ENCODE measurements around the gene CST3. TPM values are rescaled to one million over a fixed set of nuclear protein-coding genes. Genes with fewer than 3 reads are reported as not detected.

Gene CST3
- total and polyA plus RNA-seq, 9 donors: 70.0 to 145 (median 114) TPM

GRCh38 chr20:23629542-23630391 is 8.0 kb downstream of the CST3 start:
- 69% methylated on average over 11 of the region's 12 CpGs for WGBS (ENCODE audit: insufficient coverage)
- Histone ChIP-seq H3K36me3 (ENCODE audit: control insufficient read depth, insufficient read depth, low read length) (peaks cover 20% of the 10 kb centered on the region), H3K4me1 (ENCODE audit: control insufficient read depth, insufficient read depth, low read length) (peaks cover 36% of the 10 kb centered on the region), H3K9me3 (replicated peaks; ENCODE audit: control insufficient read depth, low read depth, low read length) (no peaks in the 10 kb centered on the region), H3K27ac (ENCODE audit: low read length) (no peak overlapping the region), H3K4me3 (ENCODE audit: low read length) (no peak overlapping the region), H3K27me3 (ENCODE audit: control insufficient read depth, insufficient read depth, low read length) (no peaks in the 10 kb centered on the region)
- no peak for DNase-seq

- no peak for DNase-seq
Observed at GRCh38 chr20:23629017-23629541, 8.7 kb downstream of the CST3 start.

GRCh38 chr20:23628402-23629016 is 9.2 kb downstream of the CST3 start:
- WGBS (ENCODE audit: insufficient coverage): 83% methylated on average over 5 of the region's 6 CpGs
- Histone ChIP-seq H3K36me3 (ENCODE audit: control insufficient read depth, insufficient read depth, low read length) (peaks cover 10% of the 10 kb centered on the region), H3K9me3 (replicated peaks; ENCODE audit: control insufficient read depth, low read depth, low read length) (no peaks in the 10 kb centered on the region), H3K27ac (ENCODE audit: low read length) (no peak overlapping the region), H3K27me3 (ENCODE audit: control insufficient read depth, insufficient read depth, low read length) (no peaks in the 10 kb centered on the region), H3K4me1 (ENCODE audit: control insufficient read depth, insufficient read depth, low read length) (peaks cover 25% of the 10 kb centered on the region), H3K4me3 (ENCODE audit: low read length) (no peak overlapping the region)
- no peak for DNase-seq

More at GRCh38 chr20:23629017-23629541, 8.7 kb downstream of the CST3 start:
- Histone ChIP-seq H3K4me3 (ENCODE audit: low read length) (no peak overlapping the region), H3K27ac (ENCODE audit: low read length) (no peak overlapping the region), H3K9me3 (replicated peaks; ENCODE audit: control insufficient read depth, low read depth, low read length) (no peaks in the 10 kb centered on the region), H3K36me3 (ENCODE audit: control insufficient read depth, insufficient read depth, low read length) (peaks cover 14% of the 10 kb centered on the region), H3K27me3 (ENCODE audit: control insufficient read depth, insufficient read depth, low read length) (no peaks in the 10 kb centered on the region), H3K4me1 (ENCODE audit: control insufficient read depth, insufficient read depth, low read length) (peaks cover 31% of the 10 kb centered on the region)
- WGBS (ENCODE audit: insufficient coverage): 73% methylated on average over 6 of the region's 7 CpGs

- H3K36me3 ChIP-seq (ENCODE audit: control insufficient read depth, insufficient read depth, low read length): peaks cover 7% of the 10 kb centered on the region
- no peak overlapping the region for H3K4me3 ChIP-seq (ENCODE audit: low read length)
- no CpG with 5 or more reads among the region's 3 CpGs for WGBS (ENCODE audit: insufficient coverage)
- DNase-seq: no peak
- no peaks in the 10 kb centered on the region for H3K27me3 ChIP-seq (ENCODE audit: control insufficient read depth, insufficient read depth, low read length)
- H3K9me3 ChIP-seq (replicated peaks; ENCODE audit: control insufficient read depth, low read depth, low read length): no peaks in the 10 kb centered on the region
- no peak overlapping the region for H3K27ac ChIP-seq (ENCODE audit: low read length)
- H3K4me1 ChIP-seq (ENCODE audit: control insufficient read depth, insufficient read depth, low read length): peaks cover 15% of the 10 kb centered on the region
Observed at GRCh38 chr20:23627501-23627900, 10.3 kb downstream of the CST3 start.

- no peaks in the 10 kb centered on the region for H3K9me3 ChIP-seq (replicated peaks; ENCODE audit: control insufficient read depth, low read depth, low read length)
- WGBS (ENCODE audit: insufficient coverage): 69% methylated on average over 2 of the region's 4 CpGs
- H3K36me3 ChIP-seq (ENCODE audit: control insufficient read depth, insufficient read depth, low read length): no peaks in the 10 kb centered on the region
- peaks cover 8% of the 10 kb centered on the region for H3K4me1 ChIP-seq (ENCODE audit: control insufficient read depth, insufficient read depth, low read length)
- no peaks in the 10 kb centered on the region for H3K27me3 ChIP-seq (ENCODE audit: control insufficient read depth, insufficient read depth, low read length)
- H3K27ac ChIP-seq (ENCODE audit: low read length): no peak overlapping the region
- DNase-seq: no peak
- H3K4me3 ChIP-seq (ENCODE audit: low read length): no peak overlapping the region
Observed at GRCh38 chr20:23626040-23626620, 11.6 kb downstream of the CST3 start.

- peaks cover 8% of the 10 kb centered on the region for H3K4me1 ChIP-seq (ENCODE audit: control insufficient read depth, insufficient read depth, low read length)
- H3K36me3 ChIP-seq (ENCODE audit: control insufficient read depth, insufficient read depth, low read length): no peaks in the 10 kb centered on the region
- H3K4me3 ChIP-seq (ENCODE audit: low read length): no peak overlapping the region
- no peaks in the 10 kb centered on the region for H3K27me3 ChIP-seq (ENCODE audit: control insufficient read depth, insufficient read depth, low read length)
- WGBS (ENCODE audit: insufficient coverage): 74% methylated on average over 5 of the region's 9 CpGs
- H3K9me3 ChIP-seq (replicated peaks; ENCODE audit: control insufficient read depth, low read depth, low read length): no peaks in the 10 kb centered on the region
- H3K27ac ChIP-seq (ENCODE audit: low read length): no peak overlapping the region
- DNase-seq: no peak
Observed at GRCh38 chr20:23625236-23625964, 12.4 kb downstream of the CST3 start.

- no peaks in the 10 kb centered on the region for H3K27me3 ChIP-seq (ENCODE audit: control insufficient read depth, insufficient read depth, low read length)
- H3K27ac ChIP-seq (ENCODE audit: low read length): no peak overlapping the region
- H3K9me3 ChIP-seq (replicated peaks; ENCODE audit: control insufficient read depth, low read depth, low read length): no peaks in the 10 kb centered on the region
- H3K4me3 ChIP-seq (ENCODE audit: low read length): no peak overlapping the region
- H3K4me1 ChIP-seq (ENCODE audit: control insufficient read depth, insufficient read depth, low read length): peaks cover 8% of the 10 kb centered on the region
- DNase-seq: no peak
- 40% methylated on average over 1 of the region's 2 CpGs for WGBS (ENCODE audit: insufficient coverage)
- H3K36me3 ChIP-seq (ENCODE audit: control insufficient read depth, insufficient read depth, low read length): no peaks in the 10 kb centered on the region
Observed at GRCh38 chr20:23624324-23624691, 13.4 kb downstream of the CST3 start.

- Histone ChIP-seq H3K4me1 (ENCODE audit: control insufficient read depth, insufficient read depth, low read length) (peaks cover 6% of the 10 kb centered on the region), H3K4me3 (ENCODE audit: low read length) (no peak overlapping the region), H3K27me3 (ENCODE audit: control insufficient read depth, insufficient read depth, low read length) (no peaks in the 10 kb centered on the region), H3K9me3 (replicated peaks; ENCODE audit: control insufficient read depth, low read depth, low read length) (no peaks in the 10 kb centered on the region), H3K27ac (ENCODE audit: low read length) (no peak overlapping the region), H3K36me3 (ENCODE audit: control insufficient read depth, insufficient read depth, low read length) (no peaks in the 10 kb centered on the region)
- DNase-seq: no peak
- WGBS (ENCODE audit: insufficient coverage): 80% methylated on average over 1 of the region's 4 CpGs
Observed at GRCh38 chr20:23623666-23624323, 14.0 kb downstream of the CST3 start.

- H3K4me3 ChIP-seq (ENCODE audit: low read length): no peak overlapping the region
- no peaks in the 10 kb centered on the region for H3K27me3 ChIP-seq (ENCODE audit: control insufficient read depth, insufficient read depth, low read length)
- H3K27ac ChIP-seq (ENCODE audit: low read length): peak overlapping the region; percentile 75
- H3K4me1 ChIP-seq (ENCODE audit: control insufficient read depth, insufficient read depth, low read length): peaks cover 4% of the 10 kb centered on the region
- 17% methylated on average over 2 of the region's 4 CpGs for WGBS (ENCODE audit: insufficient coverage)
- no peaks in the 10 kb centered on the region for H3K9me3 ChIP-seq (replicated peaks; ENCODE audit: control insufficient read depth, low read depth, low read length)
- DNase-seq: peak; percentile 72
- no peaks in the 10 kb centered on the region for H3K36me3 ChIP-seq (ENCODE audit: control insufficient read depth, insufficient read depth, low read length)
Observed at GRCh38 chr20:23622839-23623343, 14.9 kb downstream of the CST3 start.
